GM18868 (cell line): Measurements from ENCODE around the gene PIK3AP1.

Source experiments
- ATAC-seq: cut with Tn5 transposase; IDR thresholded peaks from one replicate; pipeline ENCODE4 v1.9.1; 2021; ENCODE audit warnings: mild to moderate bottlenecking, moderate library complexity; ENCODE audit not compliant: unreplicated experiment

Gene PIK3AP1

DNA sequence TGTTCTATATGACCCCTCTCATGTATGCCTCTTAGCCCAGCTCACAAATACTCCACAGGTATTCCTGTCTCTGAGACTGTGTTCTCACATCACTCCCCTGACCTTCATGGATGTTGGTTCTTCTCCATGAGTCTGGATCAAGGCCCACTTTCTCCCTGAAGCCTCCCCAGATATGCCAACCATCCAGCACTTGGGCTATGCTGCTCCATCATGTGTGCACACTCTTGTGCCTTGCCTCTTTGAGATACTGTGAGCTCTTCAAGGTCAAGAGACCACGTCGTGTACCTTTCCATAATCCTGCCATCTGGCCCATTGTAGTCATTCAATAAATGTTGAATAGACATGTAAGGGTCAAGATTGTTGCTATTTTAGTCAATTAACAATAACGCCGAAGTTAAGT is 103.4 kb downstream of the PIK3AP1 start:
- no peak for ATAC-seq

- ATAC-seq: no peak
These were observed 105.8 kb downstream of the PIK3AP1 start for GRCh38 chr10:96614515-96614914.

DNA sequence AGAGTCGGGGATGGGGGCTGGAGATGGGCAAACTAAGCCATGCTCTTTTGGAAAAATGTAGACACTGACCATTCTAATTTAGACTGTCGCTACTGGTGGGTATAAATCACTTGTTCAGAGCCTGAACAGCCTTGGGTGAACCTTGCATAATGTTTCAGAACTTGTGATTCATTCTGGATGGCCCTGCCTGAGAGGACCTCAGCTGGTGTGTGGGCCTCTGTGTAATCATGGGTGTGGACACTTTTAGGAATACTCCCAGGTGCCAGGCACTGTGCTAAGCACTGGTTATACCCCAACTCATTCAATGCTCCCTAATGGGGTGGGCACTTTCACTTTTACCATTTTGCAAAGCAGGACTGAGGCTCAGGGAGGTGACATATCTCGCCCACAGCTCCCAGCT is 106.7 kb downstream of the PIK3AP1 start:
- no peak for ATAC-seq

- no peak for ATAC-seq
These were observed 108.1 kb downstream of the PIK3AP1 start for GRCh38 chr10:96612055-96612830.

DNA sequence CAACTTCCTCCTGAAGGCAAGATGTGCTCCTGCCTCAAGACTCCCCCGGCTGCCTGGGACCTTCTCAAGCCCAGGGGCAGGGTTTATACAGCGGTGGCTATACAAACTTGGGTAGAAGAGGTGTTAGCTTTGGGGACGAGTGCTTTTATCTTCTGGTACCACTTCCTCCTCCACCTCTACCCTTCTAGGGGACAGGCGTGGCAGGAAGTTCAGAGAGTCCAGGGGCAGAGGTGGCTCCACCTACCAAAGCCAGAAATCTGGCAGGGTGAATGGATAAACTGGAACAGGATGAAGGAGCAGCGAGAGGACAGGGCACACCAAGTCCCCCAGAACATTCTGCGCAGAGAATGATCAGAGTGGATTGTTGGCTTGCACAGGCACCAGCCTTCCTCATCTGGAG is 109.5 kb downstream of the PIK3AP1 start:
- no peak for ATAC-seq

GRCh38 chr10:96609510-96609909 is 110.8 kb downstream of the PIK3AP1 start:
- no peak for ATAC-seq

- no peak for ATAC-seq
These were observed 111.5 kb downstream of the PIK3AP1 start for GRCh38 chr10:96608805-96609204.

DNA sequence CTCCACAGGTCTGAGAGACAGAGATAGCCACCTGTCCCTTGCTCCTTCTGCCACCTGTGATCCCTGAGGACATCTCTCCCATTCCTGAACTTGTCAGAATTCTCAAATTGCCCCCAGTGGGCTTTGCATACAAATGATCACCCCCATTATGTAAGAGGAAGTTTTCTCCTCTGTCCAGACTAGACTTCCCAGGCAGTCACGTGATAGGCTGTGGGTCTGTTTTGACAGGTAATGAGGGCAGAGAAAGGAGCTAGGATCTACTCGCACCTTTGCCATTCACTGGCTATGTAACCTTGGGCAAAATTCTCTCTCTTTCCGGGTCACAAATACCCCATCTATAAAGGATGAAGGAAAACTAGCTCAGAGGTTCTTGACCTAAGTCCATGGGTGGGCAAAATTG is 112.1 kb downstream of the PIK3AP1 start:
- no peak for ATAC-seq

- ATAC-seq: no peak
These were observed 113.4 kb downstream of the PIK3AP1 start for GRCh38 chr10:96606946-96607345.

GRCh38 chr10:96606216-96606615 is 114.1 kb downstream of the PIK3AP1 start:
- no peak for ATAC-seq

GRCh38 chr10:96600337-96600736 is 120.0 kb downstream of the PIK3AP1 start:
- no peak for ATAC-seq

- no peak for ATAC-seq
These were observed 121.5 kb downstream of the PIK3AP1 start for GRCh38 chr10:96598846-96599245.

DNA sequence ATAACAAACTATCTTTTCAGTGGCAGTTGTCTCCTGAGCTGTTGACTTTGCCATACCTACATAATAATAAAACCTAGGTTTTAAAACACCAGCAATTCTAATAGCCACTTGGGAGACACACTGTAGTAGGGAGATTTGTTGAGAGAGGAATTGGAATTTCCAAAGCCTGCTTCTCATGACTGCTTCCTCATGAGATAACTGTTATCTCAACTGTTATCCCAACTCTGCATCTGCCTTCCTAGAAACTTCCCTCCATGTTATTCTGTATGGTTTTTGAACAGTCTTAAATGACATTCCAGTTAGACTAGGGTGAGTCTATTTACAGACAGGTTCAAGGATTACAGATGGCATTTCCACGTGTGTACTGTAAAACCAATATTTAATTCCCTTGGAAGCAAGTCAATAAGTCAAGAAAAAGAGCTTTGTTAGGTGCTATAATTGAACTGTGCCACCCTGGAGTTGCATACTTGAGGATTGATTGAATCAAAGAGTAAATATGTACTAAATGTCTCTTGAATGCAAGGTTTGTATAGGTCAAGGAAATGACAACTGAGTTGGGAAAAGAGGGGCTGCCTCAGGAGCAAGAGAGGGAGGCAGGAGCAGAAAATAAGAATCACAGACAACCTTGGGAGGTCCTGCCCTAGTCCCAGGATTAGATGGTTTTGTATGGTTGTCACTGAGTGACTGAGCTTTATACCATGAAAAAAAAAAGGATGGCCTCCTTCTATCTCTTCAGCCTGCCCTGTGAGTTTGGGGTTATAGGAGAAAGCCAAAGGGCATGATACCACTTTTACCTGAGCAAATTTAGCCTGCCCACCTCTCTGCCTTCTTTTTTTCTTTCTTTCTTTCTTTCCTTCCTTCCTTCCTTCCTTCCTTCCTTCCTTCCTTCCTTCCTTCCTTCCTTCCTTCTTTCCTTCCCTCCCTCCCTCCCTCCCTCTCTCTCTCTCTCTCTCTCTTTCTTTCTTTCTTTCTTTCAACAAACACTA is 123.6 kb downstream of the PIK3AP1 start:
- no peak for ATAC-seq

- no peak for ATAC-seq
These were observed 124.6 kb downstream of the PIK3AP1 start for GRCh38 chr10:96595741-96596140.

- no peak for ATAC-seq
These were observed 128.4 kb downstream of the PIK3AP1 start for GRCh38 chr10:96591946-96592345.

DNA sequence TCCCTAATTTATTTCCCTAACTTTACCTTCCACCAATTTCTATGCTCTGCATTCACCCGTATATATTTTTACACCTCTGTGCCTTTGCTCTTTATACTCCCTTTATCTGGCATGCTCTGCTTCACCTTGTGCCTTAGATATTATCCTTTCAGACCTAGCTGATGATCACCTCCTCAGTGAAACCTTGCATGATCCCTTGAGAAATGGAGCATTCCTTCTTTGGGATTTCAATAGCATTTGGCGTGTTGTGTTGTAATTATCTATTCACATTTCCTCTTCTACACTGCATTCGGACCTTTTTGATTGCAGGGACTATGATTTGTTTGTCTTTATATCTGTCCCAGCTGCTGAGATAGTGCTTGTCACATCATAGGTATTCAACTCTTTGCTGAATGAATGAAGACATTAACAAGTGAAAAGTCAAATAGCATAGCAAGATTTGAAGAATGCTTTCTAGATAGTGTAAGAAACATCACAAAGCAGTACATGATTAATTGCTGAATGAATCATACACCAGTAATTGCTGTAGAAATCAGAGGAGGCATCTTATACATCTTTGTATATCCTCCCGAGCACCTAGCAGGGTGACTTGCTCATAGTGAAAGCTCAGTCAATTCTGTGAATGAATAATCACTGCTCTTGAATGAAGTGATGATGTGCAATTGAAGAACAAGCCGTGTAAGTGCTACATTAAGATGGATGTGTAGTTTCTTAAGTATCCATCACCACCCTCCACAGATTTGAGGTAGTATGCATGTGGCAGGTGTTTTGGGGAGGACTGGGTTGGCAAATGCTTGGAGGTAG is 131.5 kb downstream of the PIK3AP1 start:
- peak; percentile 49 for ATAC-seq

- no peak for ATAC-seq
These were observed 132.2 kb downstream of the PIK3AP1 start for GRCh38 chr10:96588060-96588554.

GRCh38 chr10:96587264-96588059 is 132.9 kb downstream of the PIK3AP1 start:
- ATAC-seq: no peak

- peak; percentile 78 for ATAC-seq
These were observed 133.7 kb downstream of the PIK3AP1 start, which contains the start of gene TM9SF3 for GRCh38 chr10:96586419-96587263. Gene TM9SF3 (minus strand): TSS chr10:96587012. CDS start chr10:96586835, 177 bp downstream.
